GM12892 (cell line): ENCODE measurements around the gene PABPN1.

Experiments used
- POLR2A ChIP-seq: IDR thresholded peaks from 2 replicates; pipeline ENCODE4 v1.6.1; 2011; ENCODE audit warnings: low read depth, low read length, control low read depth
- POLR2AphosphoS5 ChIP-seq: IDR thresholded peaks from 2 replicates; pipeline ENCODE4 v1.6.1; 2011; ENCODE audit warnings: low read depth, low read length, control low read depth
- TAF1 ChIP-seq: IDR thresholded peaks from 2 replicates; pipeline ENCODE4 v1.6.1; 2011; ENCODE audit warnings: low read depth, mild to moderate bottlenecking, control low read depth, low read length, borderline replicate concordance

GRCh38 chr14:23319746-23320583 is 1.3 kb upstream of the PABPN1 start:
- TF ChIP-seq POLR2A (no peak), POLR2AphosphoS5 (no peak), TAF1 (no peak)
